Ascending aorta (tissue), 2 donors: Measurements from ENCODE around the gene EFNB2. TPM values are rescaled to one million over a fixed set of nuclear protein-coding genes. Genes with fewer than 3 reads are reported as not detected.
A peak's percentile ranks its signal among the peaks of the same experiment; 100 is the strongest.

ENCODE experiments used
- DNase-seq, 2 donors: peaks; one replicate each; pipeline ENCODE4 v3.0.0-alpha.2; 2019; ENCODE audit warnings: low spot score in 2 of 2
- H3K27ac ChIP-seq, 2 donors: fragments of 200-600 bp; sonication (generic); one replicate each; pipeline ENCODE4 v1.5.1; 2016 to 2017; ENCODE audit warnings: mild to moderate bottlenecking in 1 of 2
- H3K27me3 ChIP-seq: fragments of 200-600 bp; sonication (generic); one replicate; pipeline ENCODE4 v1.5.1; 2017
- H3K36me3 ChIP-seq, 2 donors: fragments of 200-600 bp; sonication (generic); one replicate each; pipeline ENCODE4 v1.5.1; 2016
- H3K4me1 ChIP-seq, 2 donors: fragments of 200-600 bp; sonication (generic); one replicate each; pipeline ENCODE4 v1.5.1; 2016 to 2017; ENCODE audit warnings: mild to moderate bottlenecking in 1 of 2
- H3K4me3 ChIP-seq, 2 donors: fragments of 200-600 bp; sonication (generic); one replicate each; pipeline ENCODE4 v1.5.1; 2016 to 2017; ENCODE audit warnings: mild to moderate bottlenecking in 1 of 2
- H3K9me3 ChIP-seq, 2 donors: fragments of 200-600 bp; sonication (generic); one replicate each; pipeline ENCODE4 v1.5.1; 2016
- CTCF ChIP-seq, 3 experiments: fragments of 200-600 bp in 2 of 3; fragments of 450-650 bp in 1 of 3; sonication (generic) in 2 of 3; IDR thresholded peaks; one replicate each; pipeline ENCODE4 v1.5.1; 2016 to 2019; ENCODE audit warnings: antibody characterized with exemption in 3 of 3, mild to moderate bottlenecking in 1 of 3, moderate library complexity in 1 of 3
- intact Hi-C: fragments of 100-400 bp; cut with DNase I; formaldehyde crosslinking; loops from one replicate; pipeline ENCODE4 v1.15.1; 2023
- total RNA-seq: library from RNA; depleted of rRNA; stranded (reverse); fragments of >200 nt; gene quantifications from one replicate; pipeline ENCODE4 v1.1.0, GENCODE V29; 2016

Gene EFNB2
- total RNA-seq, 1 donor from 2014 or later, result 38.0 TPM

GRCh38 chr13:106498158-106498557 lies 37.3 kb downstream of the EFNB2 start:
- Histone ChIP-seq H3K4me1 (peaks cover 10 to 16% of the 10 kb centered on the region in 2 donors), H3K27me3 (no peaks in the 10 kb centered on the region), H3K27ac (peak overlapping the region; percentile 47 to 75), H3K4me3 (peak overlapping the region; percentile 6 to 50), H3K36me3 (peaks cover 0 to under 1% of the 10 kb centered on the region in 2 donors), H3K9me3 (no peaks in the 10 kb centered on the region)
- no peak for DNase-seq
- intact Hi-C loops, result no loop called here
- TF ChIP-seq CTCF (IDR thresholded peaks at IDR 0.05), result no peak

- Histone ChIP-seq H3K4me1 (peaks cover 9 to 24% of the 10 kb centered on the region in 2 donors), H3K27ac (peak overlapping the region; percentile 47 to 75), H3K36me3 (peaks cover 0 to 11% of the 10 kb centered on the region in 2 donors), H3K4me3 (peak overlapping the region in 1 of 2 donors; percentile 50), H3K27me3 (no peaks in the 10 kb centered on the region), H3K9me3 (no peaks in the 10 kb centered on the region)
- TF ChIP-seq CTCF (IDR thresholded peaks at IDR 0.05), result no peak
- intact Hi-C loops, result no loop called here
- no peak for DNase-seq
These were observed 38.4 kb downstream of the EFNB2 start for GRCh38 chr13:106497079-106497478.

- H3K9me3 ChIP-seq, result no peaks in the 10 kb centered on the region
- H3K27me3 ChIP-seq, result no peaks in the 10 kb centered on the region
- intact Hi-C loops, result no loop called here
- H3K27ac ChIP-seq, result peak overlapping the region; percentile 47 to 75
- H3K4me1 ChIP-seq, result peaks cover 9 to 26% of the 10 kb centered on the region in 2 donors
- H3K36me3 ChIP-seq, result peaks cover 0 to 11% of the 10 kb centered on the region in 2 donors
- peak overlapping the region; percentile 3 to 34 for H3K4me3 ChIP-seq
- TF ChIP-seq CTCF (IDR thresholded peaks at IDR 0.05), result no peak
- no peak for DNase-seq
These were observed 39.1 kb downstream of the EFNB2 start for GRCh38 chr13:106496072-106496997.

GRCh38 chr13:106494936-106495335 lies 40.5 kb downstream of the EFNB2 start:
- no peak for TF ChIP-seq CTCF (IDR thresholded peaks at IDR 0.05)
- peaks cover 9 to 29% of the 10 kb centered on the region in 2 donors for H3K4me1 ChIP-seq

GRCh38 chr13:106494506-106494905 lies 41.0 kb downstream of the EFNB2 start:
- Histone ChIP-seq H3K27ac (peak overlapping the region; percentile 71 to 75), H3K4me1 (peaks cover 9 to 26% of the 10 kb centered on the region in 2 donors), H3K36me3 (peaks cover 0 to 11% of the 10 kb centered on the region in 2 donors), H3K27me3 (no peaks in the 10 kb centered on the region), H3K9me3 (no peaks in the 10 kb centered on the region), H3K4me3 (peak overlapping the region in 1 of 2 donors; percentile 57)
- intact Hi-C loops, result no loop called here
- TF ChIP-seq CTCF (IDR thresholded peaks at IDR 0.05), result no peak
- DNase-seq, result no peak

More at GRCh38 chr13:106494936-106495335, 40.5 kb downstream of the EFNB2 start:
- H3K27me3 ChIP-seq, result no peaks in the 10 kb centered on the region
- peak overlapping the region; percentile 71 to 75 for H3K27ac ChIP-seq
- peaks cover 0 to 11% of the 10 kb centered on the region in 2 donors for H3K36me3 ChIP-seq
- H3K9me3 ChIP-seq, result no peaks in the 10 kb centered on the region
- intact Hi-C loops, result no loop called here
- H3K4me3 ChIP-seq, result no peak overlapping the region
- DNase-seq, result no peak
